ENCODE data around the gene ZNF326. TPM values are rescaled to one million over a fixed set of nuclear protein-coding genes. Genes with fewer than 3 reads are reported as not detected.

ZNF326 gene
- total RNA-seq, 1 experiment from 2014 or later = 60.1 TPM

DNA sequence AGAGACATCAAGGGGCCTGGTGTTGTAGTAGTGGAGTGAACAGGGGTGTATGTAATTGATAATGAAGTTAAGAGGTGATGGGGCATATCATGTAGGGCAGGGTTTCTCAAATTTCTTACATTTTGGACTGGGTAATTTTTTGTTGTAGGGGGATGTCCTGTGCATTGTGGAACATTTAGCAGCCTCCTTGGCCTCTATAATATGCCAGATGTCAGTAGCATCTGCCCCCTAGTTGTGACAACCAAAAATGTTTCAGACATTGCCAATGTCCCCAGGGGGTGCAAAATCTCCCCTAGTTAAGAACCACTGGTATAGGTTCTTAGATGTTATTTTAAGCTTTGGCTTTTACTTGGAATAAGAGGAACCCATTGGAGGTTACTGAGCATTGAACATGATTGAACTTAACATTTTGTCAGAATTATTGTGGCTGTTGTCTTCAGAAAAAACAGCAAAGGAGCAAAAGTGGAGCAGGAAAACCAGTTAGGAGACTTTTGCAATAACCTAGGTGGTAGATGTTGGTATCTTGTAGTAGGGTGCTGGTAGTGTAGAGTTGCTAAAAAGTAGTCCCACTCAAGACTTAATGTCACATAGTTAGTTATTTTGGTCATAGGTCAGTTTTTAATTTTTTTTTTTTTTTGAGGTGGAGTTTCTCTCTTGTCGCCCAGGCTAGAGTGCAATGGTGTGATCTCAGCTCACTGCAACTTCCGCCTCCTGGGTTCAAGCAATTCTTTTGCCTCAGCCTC, 6.2 kb downstream of the ZNF326 start:
- Histone ChIP-seq H3K27me3 (replicated peaks; ENCODE audit: insufficient read depth, low read depth, low read length, poor library complexity) (no peaks in the 10 kb centered on the region), H3K27ac (ENCODE audit: low read depth, low read length, poor library complexity, severe bottlenecking) (no peak overlapping the region), H3K9me3 (ENCODE audit: low read depth, low read length, poor library complexity, severe bottlenecking) (no peaks in the 10 kb centered on the region), H3K4me1 (ENCODE audit: insufficient read depth, low read length, poor library complexity, severe bottlenecking) (peaks cover 52% of the 10 kb centered on the region), H3K4me3 (ENCODE audit: low read depth, low read length, poor library complexity, severe bottlenecking) (no peak overlapping the region), H3K36me3 (ENCODE audit: insufficient read depth, low read length, poor library complexity, severe bottlenecking) (peaks cover 30% of the 10 kb centered on the region)
- no TSS peak for BruUV-seq (replicated peaks)
- TF ChIP-seq, protein P1, sequence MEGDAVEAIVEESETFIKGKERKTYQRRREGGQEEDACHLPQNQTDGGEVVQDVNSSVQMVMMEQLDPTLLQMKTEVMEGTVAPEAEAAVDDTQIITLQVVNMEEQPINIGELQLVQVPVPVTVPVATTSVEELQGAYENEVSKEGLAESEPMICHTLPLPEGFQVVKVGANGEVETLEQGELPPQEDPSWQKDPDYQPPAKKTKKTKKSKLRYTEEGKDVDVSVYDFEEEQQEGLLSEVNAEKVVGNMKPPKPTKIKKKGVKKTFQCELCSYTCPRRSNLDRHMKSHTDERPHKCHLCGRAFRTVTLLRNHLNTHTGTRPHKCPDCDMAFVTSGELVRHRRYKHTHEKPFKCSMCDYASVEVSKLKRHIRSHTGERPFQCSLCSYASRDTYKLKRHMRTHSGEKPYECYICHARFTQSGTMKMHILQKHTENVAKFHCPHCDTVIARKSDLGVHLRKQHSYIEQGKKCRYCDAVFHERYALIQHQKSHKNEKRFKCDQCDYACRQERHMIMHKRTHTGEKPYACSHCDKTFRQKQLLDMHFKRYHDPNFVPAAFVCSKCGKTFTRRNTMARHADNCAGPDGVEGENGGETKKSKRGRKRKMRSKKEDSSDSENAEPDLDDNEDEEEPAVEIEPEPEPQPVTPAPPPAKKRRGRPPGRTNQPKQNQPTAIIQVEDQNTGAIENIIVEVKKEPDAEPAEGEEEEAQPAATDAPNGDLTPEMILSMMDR (conservative IDR thresholded peaks at IDR 0.05; ENCODE audit: low read depth, low read length) = peak; percentile 41
- no peak for TF ChIP-seq EZH2 (IDR thresholded peaks at IDR 0.05; ENCODE audit: borderline replicate concordance, low read depth, low read length, poor library complexity, severe bottlenecking)
- POLR2A ChIA-PET (ENCODE audit: low non-redundant PET) = no interaction called here
- peak; percentile 44 for DNase-seq (ENCODE audit: low spot score)
- CTCF ChIA-PET = interaction anchor here (1.0 kb wide), 1 partner anchor 378 kb away, joined by 3 read pairs; no protein-coding TSS in a partner anchor
- intact Hi-C loops (cut with micrococcal nuclease; ENCODE audit: unreplicated experiment) = no loop called here

DNA sequence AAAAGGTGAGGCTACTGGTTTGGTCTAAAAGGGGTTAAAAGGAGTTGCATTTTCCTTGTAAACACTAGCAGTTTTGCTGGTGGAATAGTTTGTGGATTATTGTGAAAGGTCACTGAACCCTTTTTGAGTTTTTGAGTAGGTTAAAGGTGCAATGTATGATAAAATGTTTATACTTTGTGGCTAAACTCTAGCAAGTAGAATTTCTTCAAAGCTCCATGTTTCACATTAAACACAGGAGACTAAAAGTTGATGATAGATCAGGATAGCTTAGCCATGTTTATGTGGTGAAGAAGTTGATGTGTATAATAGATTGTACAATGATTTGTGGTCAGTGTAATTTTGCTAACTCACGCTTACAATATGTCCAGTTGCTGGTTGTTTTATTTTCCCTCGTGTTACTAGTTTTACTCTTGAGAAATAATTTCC, 13.1 kb downstream of the ZNF326 start:
- ChIA-PET POLR2A (ENCODE audit: low non-redundant PET) (no interaction called here), CTCF (no interaction called here)
- intact Hi-C loops (cut with micrococcal nuclease; ENCODE audit: unreplicated experiment) = no loop called here
- no peak for DNase-seq (ENCODE audit: low spot score)
- TF ChIP-seq EZH2 (IDR thresholded peaks at IDR 0.05; ENCODE audit: borderline replicate concordance, low read depth, low read length, poor library complexity, severe bottlenecking) = no peak
- TF ChIP-seq, protein P1 (conservative IDR thresholded peaks at IDR 0.05; ENCODE audit: low read depth, low read length) = no peak
- BruUV-seq (replicated peaks) = no TSS peak
- Histone ChIP-seq H3K4me1 (ENCODE audit: insufficient read depth, low read length, poor library complexity, severe bottlenecking) (peaks cover 19% of the 10 kb centered on the region), H3K36me3 (ENCODE audit: insufficient read depth, low read length, poor library complexity, severe bottlenecking) (peaks cover 71% of the 10 kb centered on the region), H3K27me3 (replicated peaks; ENCODE audit: insufficient read depth, low read depth, low read length, poor library complexity) (no peaks in the 10 kb centered on the region), H3K9me3 (ENCODE audit: low read depth, low read length, poor library complexity, severe bottlenecking) (no peaks in the 10 kb centered on the region), H3K4me3 (ENCODE audit: low read depth, low read length, poor library complexity, severe bottlenecking) (no peak overlapping the region), H3K27ac (ENCODE audit: low read depth, low read length, poor library complexity, severe bottlenecking) (no peak overlapping the region)

DNA sequence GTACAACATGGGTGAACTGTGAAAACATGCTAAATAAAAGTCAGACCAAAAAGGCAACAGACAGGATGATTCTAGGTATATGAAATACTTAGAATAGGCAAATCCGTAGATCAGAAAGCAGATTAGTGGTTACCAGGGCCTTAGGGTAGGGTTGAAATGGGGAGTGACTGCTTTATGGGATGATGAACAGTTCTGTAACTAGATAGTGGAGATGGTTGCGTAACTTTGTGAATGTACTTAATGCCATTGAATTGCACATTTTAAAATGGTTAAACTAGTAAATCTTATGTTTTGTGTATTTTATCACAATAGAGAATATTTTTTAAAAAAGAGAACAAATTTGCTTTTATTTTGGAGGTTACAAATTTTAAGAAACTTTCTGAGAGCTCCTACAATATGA, 17.4 kb downstream of the ZNF326 start:
- CTCF ChIA-PET = no interaction called here
- no peaks in the 10 kb centered on the region for H3K4me1 ChIP-seq (ENCODE audit: insufficient read depth, low read length, poor library complexity, severe bottlenecking)
- H3K9me3 ChIP-seq (ENCODE audit: low read depth, low read length, poor library complexity, severe bottlenecking) = no peaks in the 10 kb centered on the region
- peaks cover 85% of the 10 kb centered on the region for H3K36me3 ChIP-seq (ENCODE audit: insufficient read depth, low read length, poor library complexity, severe bottlenecking)
- POLR2A ChIA-PET (ENCODE audit: low non-redundant PET) = no interaction called here
- no peaks in the 10 kb centered on the region for H3K27me3 ChIP-seq (replicated peaks; ENCODE audit: insufficient read depth, low read depth, low read length, poor library complexity)
- intact Hi-C loops (cut with micrococcal nuclease; ENCODE audit: unreplicated experiment) = no loop called here
- BruUV-seq (replicated peaks) = no TSS peak
- no peak overlapping the region for H3K4me3 ChIP-seq (ENCODE audit: low read depth, low read length, poor library complexity, severe bottlenecking)
- peak; percentile 15 for DNase-seq (ENCODE audit: low spot score)
- no peak for TF ChIP-seq EZH2 (IDR thresholded peaks at IDR 0.05; ENCODE audit: borderline replicate concordance, low read depth, low read length, poor library complexity, severe bottlenecking)
- TF ChIP-seq, protein P1 (conservative IDR thresholded peaks at IDR 0.05; ENCODE audit: low read depth, low read length) = no peak
- no peak overlapping the region for H3K27ac ChIP-seq (ENCODE audit: low read depth, low read length, poor library complexity, severe bottlenecking)
